HCT116 (cell line): ENCODE measurements around the gene METTL24. TPM values are rescaled to one million over a fixed set of nuclear protein-coding genes. Genes with fewer than 3 reads are reported as not detected.

Experiments used
- ATAC-seq: fragments of 200-7000 bp; cut with Tn5 transposase; 2 replicates; pipeline ENCODE4 v1.9.1; 2020; ENCODE audit warnings: mild to moderate bottlenecking, moderate library complexity
- BruUV-seq: library from RNA; stranded (reverse); fragments of 400-500 nt; replicated peaks from 2 replicates; lab custom pipeline; 2021; lab: Mats Ljungman, UMichigan
- CTCF ChIA-PET: fragments of 300-600 bp; sonication (Branson Sonifier 250); formaldehyde crosslinking; loops from one replicate; lab custom pipeline; 2021; ENCODE audit warnings: antibody characterized with exemption; lab: Charles Lee
- POLR2A ChIA-PET: fragments of 300-600, 350-600 bp; sonication (Branson Sonifier 250); formaldehyde crosslinking; loops from one replicate; lab custom pipeline; 2021; ENCODE audit warnings: antibody characterized with exemption; lab: Charles Lee
- RAD21 ChIA-PET, 2 experiments: fragments of 300-600 bp; sonication (Branson Sonifier 250); formaldehyde crosslinking; loops; one replicate each; lab custom pipeline; 2023; ENCODE audit warnings: low total read pairs in 2 of 2; ENCODE audit not compliant: uncharacterized antibody in 2 of 2, unreplicated experiment in 2 of 2, low non-redundant PET in 1 of 2; lab: Charles Lee
- DNase-seq: peaks from one replicate; pipeline ENCODE4 v3.0.0-alpha.2; 2010; ENCODE audit warnings: low read depth, low spot score
- H2AFZ ChIP-seq: fragments of 200-600 bp; shearing (Covaris generic), sonication (generic); 2 replicates; pipeline ENCODE4 v1.6.1; 2017; ENCODE audit warnings: low read depth, mixed run types, mixed read lengths, antibody characterized with exemption, low read length; ENCODE audit not compliant: poor library complexity, severe bottlenecking
- H3K27ac ChIP-seq: 2 replicates; pipeline ENCODE4 v1.5.1; 2012; ENCODE audit warnings: low read depth, low read length
- H3K27me3 ChIP-seq: fragments of 200-600 bp; sonication (generic); 2 replicates; pipeline ENCODE4 v1.6.1; 2016; ENCODE audit warnings: mixed run types, low read length, mixed read lengths; ENCODE audit not compliant: insufficient read depth
- H3K36me3 ChIP-seq, 2 experiments: fragments of 200-500 bp in 1 of 2; fragments of 200-600 bp in 1 of 2; sonication (Bioruptor generic) in 1 of 2; sonication (generic) in 1 of 2; 2 replicates each; pipeline versions ENCODE4 v1.5.1 to v1.6.1; 2014 to 2016; ENCODE audit warnings: low read length in 2 of 2, inconsistent platforms in 1 of 2, mixed read lengths in 1 of 2, mixed run types in 1 of 2; ENCODE audit not compliant: insufficient read depth in 2 of 2, control insufficient read depth in 1 of 2
- H3K4me1 ChIP-seq, 2 experiments: fragments of 200-600 bp in 1 of 2; sonication (generic) in 1 of 2; 2 replicates each; pipeline versions ENCODE4 v1.5.1 to v1.6.1; 2012 to 2017; ENCODE audit warnings: low read length in 2 of 2, inconsistent platforms in 1 of 2, mild to moderate bottlenecking in 1 of 2, mixed read lengths in 1 of 2, mixed run types in 1 of 2, moderate library complexity in 1 of 2; ENCODE audit not compliant: insufficient read depth in 2 of 2, control insufficient read depth in 1 of 2
- H3K4me2 ChIP-seq: fragments of 200-600 bp; sonication (generic); 2 replicates; pipeline ENCODE4 v1.6.1; 2017; ENCODE audit warnings: mixed run types, low read length, mixed read lengths
- H3K4me3 ChIP-seq, 2 experiments: fragments of 200-600 bp in 1 of 2; sonication (generic) in 1 of 2; replicated peaks in 1 of 2; 2 replicates each; pipeline ENCODE4 v1.5.1; 2011 to 2016; ENCODE audit warnings: low read length in 2 of 2, control low read depth in 1 of 2, low read depth in 1 of 2, mild to moderate bottlenecking in 1 of 2, mixed read lengths in 1 of 2, mixed run types in 1 of 2
- H3K79me2 ChIP-seq: fragments of 200-600 bp; sonication (generic); 2 replicates; pipeline ENCODE4 v1.6.1; 2017; ENCODE audit warnings: mild to moderate bottlenecking, mixed run types, low read length, moderate library complexity, mixed read lengths; ENCODE audit not compliant: insufficient read depth
- H3K9ac ChIP-seq: fragments of 200-600 bp; sonication (generic); 2 replicates; pipeline ENCODE4 v1.6.1; 2016; ENCODE audit warnings: low read length, mixed read lengths
- H3K9me2 ChIP-seq: fragments of 200-600 bp; sonication (generic), shearing (Covaris generic); 2 replicates; pipeline ENCODE4 v1.6.1; 2017; ENCODE audit warnings: mixed run types, mild to moderate bottlenecking, moderate library complexity; ENCODE audit not compliant: insufficient read depth
- H3K9me3 ChIP-seq, 2 experiments: fragments of 200-500 bp in 1 of 2; fragments of 200-600 bp in 1 of 2; sonication (Bioruptor generic) in 1 of 2; sonication (generic) in 1 of 2; 2 replicates each; pipeline ENCODE4 v1.6.1; 2014 to 2017; ENCODE audit warnings: low read length in 2 of 2, mixed read lengths in 2 of 2, inconsistent platforms in 1 of 2, low read depth in 1 of 2, mild to moderate bottlenecking in 1 of 2, mixed run types in 1 of 2, moderate library complexity in 1 of 2; ENCODE audit not compliant: control insufficient read depth in 1 of 2, insufficient read depth in 1 of 2
- H4K20me1 ChIP-seq: fragments of 200-600 bp; sonication (generic), shearing (Covaris generic); 2 replicates; pipeline ENCODE4 v1.6.1; 2017; ENCODE audit warnings: mixed run types, mild to moderate bottlenecking, moderate library complexity; ENCODE audit not compliant: insufficient read depth
- EGR1 ChIP-seq: IDR thresholded peaks from 2 replicates; pipeline ENCODE4 v1.6.1; 2012; ENCODE audit warnings: low read depth
- ELF1 ChIP-seq: IDR thresholded peaks from 2 replicates; pipeline ENCODE4 v1.6.1; 2012; ENCODE audit warnings: low read depth, borderline replicate concordance
- EZH2 ChIP-seq: fragments of 200-600 bp; sonication (generic); IDR thresholded peaks from 2 replicates; pipeline ENCODE4 v1.6.1; 2017; ENCODE audit warnings: antibody characterized with exemption, mixed run types
- EZH2phosphoT487 ChIP-seq: fragments of 200-600 bp; IDR thresholded peaks from 2 replicates; pipeline ENCODE4 v1.6.1; 2018; ENCODE audit warnings: antibody characterized with exemption, borderline replicate concordance
- FOSL1 ChIP-seq: IDR thresholded peaks from 2 replicates; pipeline ENCODE4 v1.6.1; 2012; ENCODE audit warnings: low read depth
- JUND ChIP-seq: IDR thresholded peaks from 2 replicates; pipeline ENCODE4 v1.6.1; 2012
- POLR2A ChIP-seq: IDR thresholded peaks from 2 replicates; pipeline ENCODE4 v1.7.0; 2011; ENCODE audit warnings: borderline replicate concordance; ENCODE audit not compliant: insufficient read depth, insufficient read length; ENCODE audit errors: extremely low read depth
- POLR2AphosphoS5 ChIP-seq: IDR thresholded peaks from 2 replicates; pipeline ENCODE4 v1.6.1; 2011; ENCODE audit warnings: mild to moderate bottlenecking, low read depth, low read length, moderate library complexity
- RAD21 ChIP-seq: IDR thresholded peaks from 2 replicates; pipeline ENCODE4 v1.6.1; 2012; ENCODE audit warnings: low read depth, mild to moderate bottlenecking
- SIN3A ChIP-seq: IDR thresholded peaks from 2 replicates; pipeline ENCODE4 v1.6.1; 2012; ENCODE audit warnings: low read depth
- ZNF274 ChIP-seq: fragments of 200-500 bp; sonication (Bioruptor generic); IDR thresholded peaks from 2 replicates; pipeline ENCODE4 v1.6.1; 2014; ENCODE audit warnings: mild to moderate bottlenecking, low read depth, low read length, inconsistent platforms
- intact Hi-C: fragments of 100-400 bp; cut with micrococcal nuclease; formaldehyde crosslinking; loops from 2 replicates; pipeline ENCODE4 v1.10.0; 2022
- total RNA-seq: library from RNA; stranded (reverse); gene quantifications from one replicate; pipeline ENCODE4 v1.2.1, GENCODE V29; 2021; ENCODE audit not compliant: unreplicated experiment
- TF ChIP-seq, protein P1 (sequence below), 3 experiments: fragments of 200-600 bp in 1 of 3; sonication (generic) in 1 of 3; IDR thresholded peaks in 2 of 3; conservative IDR thresholded peaks in 1 of 3; 2 replicates each; pipeline ENCODE4 v1.5.1; 2012 to 2017; ENCODE audit warnings: low read depth in 2 of 3, low read length in 2 of 3, antibody characterized with exemption in 1 of 3, borderline replicate concordance in 1 of 3, control low read depth in 1 of 3, mild to moderate bottlenecking in 1 of 3, mixed read lengths in 1 of 3, mixed run types in 1 of 3, moderate library complexity in 1 of 3; ENCODE audit not compliant: insufficient read depth in 1 of 3
- TF ChIP-seq, protein P2 (sequence below): IDR thresholded peaks from 2 replicates; pipeline ENCODE4 v1.6.1; 2012; ENCODE audit warnings: low read depth
- TF ChIP-seq, protein P3 (sequence below): IDR thresholded peaks from 2 replicates; pipeline ENCODE4 v1.6.1; 2011; ENCODE audit warnings: mild to moderate bottlenecking, low read length, moderate library complexity; ENCODE audit not compliant: insufficient replicate concordance; ENCODE audit errors: extremely low read depth

Gene METTL24
- total RNA-seq, 1 experiment from 2014 or later, result not detected

DNA sequence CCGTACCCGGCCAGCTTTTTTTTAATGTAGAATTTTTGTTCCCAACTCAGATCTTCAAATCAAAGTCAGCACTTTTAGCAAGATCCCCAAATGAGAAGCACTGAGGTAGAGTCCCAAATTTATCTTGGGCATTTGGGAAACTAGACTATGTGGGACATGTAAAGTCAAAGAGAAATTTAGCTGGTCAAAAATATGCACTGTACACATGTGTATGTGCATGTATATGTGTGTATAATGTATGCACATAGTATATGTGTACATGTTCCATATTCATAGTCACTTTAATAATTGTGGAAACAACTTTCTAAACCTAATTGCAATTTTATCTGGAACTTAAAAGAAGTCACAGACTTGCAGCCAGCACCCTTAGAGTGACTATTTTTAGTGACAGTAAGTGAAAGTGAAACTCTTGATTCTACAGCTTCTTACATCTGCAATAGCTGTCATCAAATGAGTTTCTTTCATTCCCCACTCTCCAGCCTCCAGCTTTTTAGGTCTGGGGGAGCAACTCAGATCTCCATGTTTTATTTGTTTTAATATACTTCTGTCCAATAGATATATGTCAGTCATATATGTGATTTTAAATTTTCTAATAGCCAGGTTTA lies 124.3 kb downstream of the METTL24 start:
- no peak for ATAC-seq

More for the DNA sequence above, 124.3 kb downstream of the METTL24 start:
- H3K79me2 ChIP-seq, result no peaks in the 10 kb centered on the region
- TF ChIP-seq ELF1 (no peak), SIN3A (no peak), RAD21 (no peak), POLR2A (no peak), JUND (no peak), POLR2AphosphoS5 (no peak), EZH2phosphoT487 (no peak), ZNF274 (no peak), EZH2 (no peak), FOSL1 (no peak), EGR1 (no peak)
- TF ChIP-seq, protein P1, sequence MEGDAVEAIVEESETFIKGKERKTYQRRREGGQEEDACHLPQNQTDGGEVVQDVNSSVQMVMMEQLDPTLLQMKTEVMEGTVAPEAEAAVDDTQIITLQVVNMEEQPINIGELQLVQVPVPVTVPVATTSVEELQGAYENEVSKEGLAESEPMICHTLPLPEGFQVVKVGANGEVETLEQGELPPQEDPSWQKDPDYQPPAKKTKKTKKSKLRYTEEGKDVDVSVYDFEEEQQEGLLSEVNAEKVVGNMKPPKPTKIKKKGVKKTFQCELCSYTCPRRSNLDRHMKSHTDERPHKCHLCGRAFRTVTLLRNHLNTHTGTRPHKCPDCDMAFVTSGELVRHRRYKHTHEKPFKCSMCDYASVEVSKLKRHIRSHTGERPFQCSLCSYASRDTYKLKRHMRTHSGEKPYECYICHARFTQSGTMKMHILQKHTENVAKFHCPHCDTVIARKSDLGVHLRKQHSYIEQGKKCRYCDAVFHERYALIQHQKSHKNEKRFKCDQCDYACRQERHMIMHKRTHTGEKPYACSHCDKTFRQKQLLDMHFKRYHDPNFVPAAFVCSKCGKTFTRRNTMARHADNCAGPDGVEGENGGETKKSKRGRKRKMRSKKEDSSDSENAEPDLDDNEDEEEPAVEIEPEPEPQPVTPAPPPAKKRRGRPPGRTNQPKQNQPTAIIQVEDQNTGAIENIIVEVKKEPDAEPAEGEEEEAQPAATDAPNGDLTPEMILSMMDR (IDR thresholded peaks at IDR 0.05 in 2 of 3, conservative IDR thresholded peaks at IDR 0.05 in 1 of 3; ENCODE audit: borderline replicate concordance in 1 of 3, insufficient read depth in 1 of 3, low read depth in 2 of 3, low read length in 2 of 3), result no peak
- TF ChIP-seq, protein P2, sequence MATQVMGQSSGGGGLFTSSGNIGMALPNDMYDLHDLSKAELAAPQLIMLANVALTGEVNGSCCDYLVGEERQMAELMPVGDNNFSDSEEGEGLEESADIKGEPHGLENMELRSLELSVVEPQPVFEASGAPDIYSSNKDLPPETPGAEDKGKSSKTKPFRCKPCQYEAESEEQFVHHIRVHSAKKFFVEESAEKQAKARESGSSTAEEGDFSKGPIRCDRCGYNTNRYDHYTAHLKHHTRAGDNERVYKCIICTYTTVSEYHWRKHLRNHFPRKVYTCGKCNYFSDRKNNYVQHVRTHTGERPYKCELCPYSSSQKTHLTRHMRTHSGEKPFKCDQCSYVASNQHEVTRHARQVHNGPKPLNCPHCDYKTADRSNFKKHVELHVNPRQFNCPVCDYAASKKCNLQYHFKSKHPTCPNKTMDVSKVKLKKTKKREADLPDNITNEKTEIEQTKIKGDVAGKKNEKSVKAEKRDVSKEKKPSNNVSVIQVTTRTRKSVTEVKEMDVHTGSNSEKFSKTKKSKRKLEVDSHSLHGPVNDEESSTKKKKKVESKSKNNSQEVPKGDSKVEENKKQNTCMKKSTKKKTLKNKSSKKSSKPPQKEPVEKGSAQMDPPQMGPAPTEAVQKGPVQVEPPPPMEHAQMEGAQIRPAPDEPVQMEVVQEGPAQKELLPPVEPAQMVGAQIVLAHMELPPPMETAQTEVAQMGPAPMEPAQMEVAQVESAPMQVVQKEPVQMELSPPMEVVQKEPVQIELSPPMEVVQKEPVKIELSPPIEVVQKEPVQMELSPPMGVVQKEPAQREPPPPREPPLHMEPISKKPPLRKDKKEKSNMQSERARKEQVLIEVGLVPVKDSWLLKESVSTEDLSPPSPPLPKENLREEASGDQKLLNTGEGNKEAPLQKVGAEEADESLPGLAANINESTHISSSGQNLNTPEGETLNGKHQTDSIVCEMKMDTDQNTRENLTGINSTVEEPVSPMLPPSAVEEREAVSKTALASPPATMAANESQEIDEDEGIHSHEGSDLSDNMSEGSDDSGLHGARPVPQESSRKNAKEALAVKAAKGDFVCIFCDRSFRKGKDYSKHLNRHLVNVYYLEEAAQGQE, result no peak
- TF ChIP-seq, protein P3, sequence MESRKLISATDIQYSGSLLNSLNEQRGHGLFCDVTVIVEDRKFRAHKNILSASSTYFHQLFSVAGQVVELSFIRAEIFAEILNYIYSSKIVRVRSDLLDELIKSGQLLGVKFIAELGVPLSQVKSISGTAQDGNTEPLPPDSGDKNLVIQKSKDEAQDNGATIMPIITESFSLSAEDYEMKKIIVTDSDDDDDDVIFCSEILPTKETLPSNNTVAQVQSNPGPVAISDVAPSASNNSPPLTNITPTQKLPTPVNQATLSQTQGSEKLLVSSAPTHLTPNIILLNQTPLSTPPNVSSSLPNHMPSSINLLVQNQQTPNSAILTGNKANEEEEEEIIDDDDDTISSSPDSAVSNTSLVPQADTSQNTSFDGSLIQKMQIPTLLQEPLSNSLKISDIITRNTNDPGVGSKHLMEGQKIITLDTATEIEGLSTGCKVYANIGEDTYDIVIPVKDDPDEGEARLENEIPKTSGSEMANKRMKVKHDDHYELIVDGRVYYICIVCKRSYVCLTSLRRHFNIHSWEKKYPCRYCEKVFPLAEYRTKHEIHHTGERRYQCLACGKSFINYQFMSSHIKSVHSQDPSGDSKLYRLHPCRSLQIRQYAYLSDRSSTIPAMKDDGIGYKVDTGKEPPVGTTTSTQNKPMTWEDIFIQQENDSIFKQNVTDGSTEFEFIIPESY, result no peak
- H3K9me3 ChIP-seq, result no peaks in the 10 kb centered on the region
- RAD21 ChIA-PET, result no interaction called here
- H3K9me2 ChIP-seq, result no peaks in the 10 kb centered on the region
- CTCF ChIA-PET, result no interaction called here
- H3K4me1 ChIP-seq, result no peaks in the 10 kb centered on the region
- no peak overlapping the region for H3K4me2 ChIP-seq
- DNase-seq, result no peak
- POLR2A ChIA-PET, result no interaction called here
- no peak overlapping the region for H3K4me3 ChIP-seq
- peaks cover 4 to 5% of the 10 kb centered on the region in 2 experiments; a peak in 3 of 4 replicates for H3K36me3 ChIP-seq
- no peak overlapping the region for H2AFZ ChIP-seq
- H3K27me3 ChIP-seq, result no peaks in the 10 kb centered on the region
- no peaks in the 10 kb centered on the region for H4K20me1 ChIP-seq
- H3K27ac ChIP-seq, result no peak overlapping the region
- intact Hi-C loops, result no loop called here
- H3K9ac ChIP-seq, result no peak overlapping the region
- no TSS peak for BruUV-seq
